Parathyroid adenoma (tissue), 2 donors: ENCODE measurements around the gene ACOT7.
"Not testable (repeated sequence)": the region's sequence is repeated elsewhere in the genome, so short reads cannot be mapped to it uniquely, and the experiment has no call there.

Source experiments
- H2AFZ ChIP-seq: fragments of 300-600 bp; sonication (generic); one replicate; pipeline ENCODE4 v1.7.0; 2017; ENCODE audit warnings: antibody characterized with exemption, mild to moderate bottlenecking
- H3K27ac ChIP-seq: fragments of 300-600 bp; sonication (generic); one replicate; pipeline ENCODE4 v1.7.0; 2017
- H3K27me3 ChIP-seq: fragments of 300-600 bp; sonication (generic); one replicate; pipeline ENCODE4 v1.7.0; 2017; ENCODE audit warnings: low read length; ENCODE audit not compliant: control insufficient read depth, insufficient read depth
- H3K36me3 ChIP-seq: fragments of 300-600 bp; sonication (generic); one replicate; pipeline ENCODE4 v1.7.0; 2017; ENCODE audit warnings: low read length; ENCODE audit not compliant: control insufficient read depth, insufficient read depth
- H3K4me1 ChIP-seq: fragments of 300-600 bp; sonication (generic); one replicate; pipeline ENCODE4 v1.7.0; 2017; ENCODE audit warnings: control low read depth
- H3K4me2 ChIP-seq: fragments of 300-600 bp; sonication (generic); one replicate; pipeline ENCODE4 v1.7.0; 2017; ENCODE audit warnings: low read length
- H3K4me3 ChIP-seq: fragments of 300-600 bp; sonication (generic); one replicate; pipeline ENCODE4 v1.7.0; 2017; ENCODE audit warnings: low read depth, low read length
- H3K79me2 ChIP-seq: fragments of 300-600 bp; sonication (generic); one replicate; pipeline ENCODE4 v1.7.0; 2017; ENCODE audit warnings: control low read depth
- H3K9ac ChIP-seq: fragments of 300-600 bp; sonication (generic); one replicate; pipeline ENCODE4 v1.7.0; 2017; ENCODE audit warnings: mild to moderate bottlenecking
- H3K9me3 ChIP-seq: fragments of 300-600 bp; sonication (generic); one replicate; pipeline ENCODE4 v1.7.0; 2017; ENCODE audit warnings: low read length; ENCODE audit not compliant: control insufficient read depth
- CTCF ChIP-seq: fragments of 300-600 bp; sonication (generic); IDR thresholded peaks from one replicate; pipeline ENCODE4 v1.7.0; 2017; ENCODE audit warnings: antibody characterized with exemption, mild to moderate bottlenecking
- donor health status: primary hyperparathyroidism.

The ACOT7 gene

GRCh38 chr1:6437012-6437700 lies 43.6 kb upstream of the ACOT7 start:
- peak overlapping the region; percentile 58 for H2AFZ ChIP-seq
- H3K4me3 ChIP-seq, H3K9ac ChIP-seq, H3K79me2 ChIP-seq, H3K27me3 ChIP-seq, H3K9me3 ChIP-seq, H3K36me3 ChIP-seq: not testable (repeated sequence)
- TF ChIP-seq CTCF: peak; percentile 51
- peaks cover 13% of the 10 kb centered on the region for H3K4me1 ChIP-seq
- H3K27ac ChIP-seq: peak overlapping the region; percentile 90
- H3K4me2 ChIP-seq: peak overlapping the region; percentile 47

GRCh38 chr1:6436277-6436676 lies 42.7 kb upstream of the ACOT7 start:
- peaks cover 13% of the 10 kb centered on the region for H3K4me1 ChIP-seq
- not testable (repeated sequence) for H3K4me2 ChIP-seq, H3K79me2 ChIP-seq, H3K9ac ChIP-seq, H3K27ac ChIP-seq, H3K9me3 ChIP-seq, H3K36me3 ChIP-seq, H3K4me3 ChIP-seq, H2AFZ ChIP-seq, H3K27me3 ChIP-seq

- Histone ChIP-seq H3K4me3 (no peak overlapping the region), H3K27ac (no peak overlapping the region), H3K9me3 (no peaks in the 10 kb centered on the region), H2AFZ (no peak overlapping the region), H3K27me3 (no peaks in the 10 kb centered on the region), H3K9ac (no peak overlapping the region), H3K36me3 (no peaks in the 10 kb centered on the region), H3K4me2 (no peak overlapping the region), H3K79me2 (no peaks in the 10 kb centered on the region), H3K4me1 (peaks cover 13% of the 10 kb centered on the region)
- no peak for TF ChIP-seq CTCF
Observed at GRCh38 chr1:6435547-6435946, 42.0 kb upstream of the ACOT7 start.

- Histone ChIP-seq H3K9ac (no peak overlapping the region), H3K4me3 (no peak overlapping the region), H3K27me3 (no peaks in the 10 kb centered on the region), H3K36me3 (no peaks in the 10 kb centered on the region), H3K79me2 (no peaks in the 10 kb centered on the region), H3K27ac (no peak overlapping the region), H2AFZ (no peak overlapping the region), H3K9me3 (no peaks in the 10 kb centered on the region), H3K4me2 (no peak overlapping the region), H3K4me1 (peaks cover 16% of the 10 kb centered on the region)
- TF ChIP-seq CTCF: no peak
Observed at GRCh38 chr1:6435129-6435528, 41.6 kb upstream of the ACOT7 start.

- Histone ChIP-seq H3K4me2 (no peak overlapping the region), H3K36me3 (no peaks in the 10 kb centered on the region), H3K4me1 (peaks cover 20% of the 10 kb centered on the region), H3K27ac (no peak overlapping the region), H3K27me3 (no peaks in the 10 kb centered on the region), H3K9me3 (no peaks in the 10 kb centered on the region), H3K9ac (no peak overlapping the region), H3K4me3 (no peak overlapping the region), H3K79me2 (no peaks in the 10 kb centered on the region), H2AFZ (no peak overlapping the region)
- TF ChIP-seq CTCF: no peak
Observed at GRCh38 chr1:6434186-6434585, 40.6 kb upstream of the ACOT7 start.

GRCh38 chr1:6431645-6432579 lies 38.3 kb upstream of the ACOT7 start:
- not testable (repeated sequence) for H3K79me2 ChIP-seq, H3K36me3 ChIP-seq, H3K27me3 ChIP-seq, H3K27ac ChIP-seq, H3K9me3 ChIP-seq, H3K4me2 ChIP-seq, H3K9ac ChIP-seq, H2AFZ ChIP-seq, H3K4me3 ChIP-seq, H3K4me1 ChIP-seq

- H3K27me3 ChIP-seq, H3K4me2 ChIP-seq, H2AFZ ChIP-seq, H3K9ac ChIP-seq, H3K4me3 ChIP-seq, H3K4me1 ChIP-seq, H3K9me3 ChIP-seq, H3K79me2 ChIP-seq, H3K27ac ChIP-seq, H3K36me3 ChIP-seq: not testable (repeated sequence)
Observed at GRCh38 chr1:6429660-6430411, 36.3 kb upstream of the ACOT7 start.
